GM12878 (cell line): ENCODE results near the gene B4GALT3. TPM values are rescaled to one million over a fixed set of nuclear protein-coding genes. Genes with fewer than 3 reads are reported as not detected.

ENCODE experiments used
- BRCA1 ChIP-seq: IDR thresholded peaks from 2 replicates; pipeline ENCODE4 v1.6.1; 2011; ENCODE audit warnings: low read depth, low read length, improper control_type of control experiment
- CHD1 ChIP-seq: IDR thresholded peaks from 2 replicates; pipeline ENCODE4 v1.6.1; 2012; ENCODE audit warnings: low read depth, low read length, improper control_type of control experiment
- E4F1 ChIP-seq: fragments of 450-650 bp; IDR thresholded peaks from 2 replicates; pipeline ENCODE4 v1.6.1; 2018; ENCODE audit warnings: borderline replicate concordance, mild to moderate bottlenecking; ENCODE audit not compliant: partially characterized antibody
- ELK1 ChIP-seq: IDR thresholded peaks from 2 replicates; pipeline ENCODE4 v1.6.1; 2012; ENCODE audit warnings: low read depth, low read length, improper control_type of control experiment
- EZH2 ChIP-seq: IDR thresholded peaks from 2 replicates; pipeline ENCODE4 v1.6.1; 2012; ENCODE audit warnings: low read depth, mild to moderate bottlenecking, control low read depth, inconsistent platforms, low read length, borderline replicate concordance; ENCODE audit not compliant: control insufficient read depth
- FOXM1 ChIP-seq: IDR thresholded peaks from 2 replicates; pipeline ENCODE4 v1.6.1; 2012; ENCODE audit warnings: low read depth, mild to moderate bottlenecking, inconsistent platforms, low read length, moderate library complexity
- GABPA ChIP-seq: IDR thresholded peaks from 2 replicates; pipeline ENCODE4 v1.6.1; 2014; ENCODE audit warnings: antibody characterized with exemption, low read depth, mild to moderate bottlenecking, inconsistent platforms
- IKZF1 ChIP-seq: fragments of 450-650 bp; conservative IDR thresholded peaks from 2 replicates; pipeline ENCODE4 v1.6.1; 2017; ENCODE audit warnings: antibody characterized with exemption, mild to moderate bottlenecking
- JUNB ChIP-seq: IDR thresholded peaks from 2 replicates; pipeline ENCODE4 v1.6.1; 2016; ENCODE audit warnings: antibody characterized with exemption, mild to moderate bottlenecking
- KAT2A ChIP-seq: conservative IDR thresholded peaks from 2 replicates; pipeline ENCODE4 v1.6.1; 2011; ENCODE audit warnings: low read depth, low read length; ENCODE audit not compliant: control insufficient read depth
- MXI1 ChIP-seq: fragments of 150-350 bp; IDR thresholded peaks from 2 replicates; pipeline ENCODE4 v1.6.1; 2011; ENCODE audit warnings: low read depth, mild to moderate bottlenecking, inconsistent platforms, low read length, improper control_type of control experiment
- NBN ChIP-seq: fragments of 450-650 bp; IDR thresholded peaks from 2 replicates; pipeline ENCODE4 v1.6.1; 2016
- NFXL1 ChIP-seq: fragments of 450-650 bp; IDR thresholded peaks from 2 replicates; pipeline ENCODE4 v1.6.1; 2017; ENCODE audit warnings: antibody characterized with exemption, mild to moderate bottlenecking, borderline replicate concordance
- NR2C2 ChIP-seq: IDR thresholded peaks from 2 replicates; pipeline ENCODE4 v1.6.1; 2011; ENCODE audit warnings: borderline replicate concordance, low read depth; ENCODE audit not compliant: control insufficient read depth, insufficient read length
- POLR2AphosphoS5 ChIP-seq: IDR thresholded peaks from 2 replicates; pipeline ENCODE4 v1.6.1; 2011; ENCODE audit warnings: mild to moderate bottlenecking, low read length, inconsistent platforms
- RAD21 ChIP-seq: IDR thresholded peaks from 2 replicates; pipeline ENCODE4 v1.6.1; 2011; ENCODE audit warnings: mild to moderate bottlenecking, low read depth, low read length, moderate library complexity; ENCODE audit not compliant: insufficient read depth
- RUNX3 ChIP-seq: IDR thresholded peaks from 2 replicates; pipeline ENCODE4 v1.6.1; 2012; ENCODE audit warnings: low read length, inconsistent platforms
- SMARCA5 ChIP-seq: fragments of 450-650 bp; IDR thresholded peaks from 2 replicates; pipeline ENCODE4 v1.6.1; 2017; ENCODE audit warnings: mild to moderate bottlenecking
- SMC3 ChIP-seq: IDR thresholded peaks from 2 replicates; pipeline ENCODE4 v1.6.1; 2011; ENCODE audit warnings: low read length, improper control_type of control experiment, borderline replicate concordance
- SPI1 ChIP-seq: IDR thresholded peaks from 2 replicates; pipeline ENCODE4 v1.6.1; 2011; ENCODE audit warnings: low read depth, mild to moderate bottlenecking, low read length, moderate library complexity, borderline replicate concordance; ENCODE audit not compliant: insufficient read depth
- YBX1 ChIP-seq: fragments of 450-650 bp; IDR thresholded peaks from 2 replicates; pipeline ENCODE4 v1.6.1; 2016; ENCODE audit warnings: antibody characterized with exemption
- YY1 ChIP-seq: IDR thresholded peaks from 2 replicates; pipeline ENCODE4 v1.6.1; 2011; ENCODE audit warnings: low read depth, mild to moderate bottlenecking, low read length
- polyA plus RNA-seq, 11 experiments: library from polyadenylated mRNA; depleted of rRNA in 4 of 11; unstranded in 6 of 11; stranded (reverse) in 5 of 11; fragments of >200 nt; fragmentation: Nextera tagmentation in 4 of 11; fragmentation: Illumina TruSeq in 1 of 11; extraction: Ambion mirVana in 4 of 11; extraction: Trizol in 1 of 11; gene quantifications; 1 replicate in 1 of 11; 2 replicates in 10 of 11; pipeline versions ENCODE4 v1.2.1 to v1.2.3, GENCODE V29; 2011 to 2016; ENCODE audit warnings: inconsistent platforms in 2 of 11, missing spikeins in 2 of 11, low read depth in 1 of 11
- total RNA-seq, 4 experiments: library from RNA; depleted of rRNA in 3 of 4; stranded (reverse); fragments of >200 nt in 3 of 4; fragmentation: Illumina TruSeq in 1 of 4; extraction: Trizol in 1 of 4; gene quantifications; 2 replicates each; pipeline versions ENCODE4 v1.2.1 to v1.2.3, GENCODE V29; 2013 to 2021
- TF ChIP-seq, protein P1 (sequence below): IDR thresholded peaks from 2 replicates; pipeline ENCODE4 v1.6.1; 2011; ENCODE audit warnings: borderline replicate concordance, low read depth, mild to moderate bottlenecking, moderate library complexity, mixed read lengths, low read length; ENCODE audit not compliant: insufficient read depth; ENCODE audit errors: extremely low read length
- TF ChIP-seq, protein P2 (sequence below): fragments of 450-650 bp; formaldehyde crosslinking; IDR thresholded peaks from 2 replicates; pipeline ENCODE4 v1.4.0; 2020; ENCODE audit warnings: mild to moderate bottlenecking, moderate library complexity

The B4GALT3 gene
- total and polyA plus RNA-seq, 10 of the 15 experiments (the other 5 are each of a cell fraction or from before 2014, with no cell fraction given) = 27.1 to 58.9 (median 42.6) TPM

DNA sequence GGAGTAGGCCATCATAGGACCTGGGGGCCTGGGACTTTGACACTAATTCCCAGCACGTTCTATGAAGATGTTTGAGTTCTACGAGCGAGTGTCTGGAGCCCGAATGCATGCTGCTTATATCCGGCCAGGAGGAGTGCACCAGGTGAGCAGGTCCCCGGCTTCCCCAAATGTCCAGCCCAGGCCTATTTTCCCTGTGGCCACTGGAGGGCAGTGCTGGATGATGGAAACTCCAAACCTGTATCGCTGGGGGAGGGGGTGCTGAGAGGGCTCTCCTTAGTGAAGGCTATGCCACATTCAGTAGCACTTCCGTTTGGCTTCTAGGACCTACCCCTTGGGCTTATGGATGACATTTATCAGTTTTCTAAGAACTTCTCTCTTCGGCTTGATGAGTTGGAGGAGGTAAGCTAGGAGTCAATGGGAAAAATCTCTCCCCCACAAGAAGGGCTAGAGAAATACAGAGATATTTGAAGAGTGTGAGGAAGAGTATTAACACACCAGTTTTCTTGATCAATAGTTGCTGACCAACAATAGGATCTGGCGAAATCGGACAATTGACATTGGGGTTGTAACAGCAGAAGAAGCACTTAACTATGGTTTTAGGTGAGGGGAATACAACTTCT lies 32.6 kb upstream of the B4GALT3 start (continued):
- TF ChIP-seq E4F1 (no peak), IKZF1 (0 out of 2 replicates have a peak, but pooled peaks have one; percentile 34), YBX1 (no peak), FOXM1 (no peak), KAT2A (no peak), GABPA (peak; percentile 55; the same call in 1 of the 2 replicates), BRCA1 (no peak), NFXL1 (no peak), SMARCA5 (no peak), NBN (no peak), JUNB (no peak), EZH2 (no peak), ELK1 (no peak), SPI1 (peak; percentile 60; the same call in 1 of the 2 replicates), POLR2AphosphoS5 (no peak), SMC3 (peak; percentile 78; the same call in 1 of the 2 replicates), YY1 (peak; percentile 78), NR2C2 (no peak), RUNX3 (no peak), MXI1 (no peak), RAD21 (peak; percentile 93), CHD1 (no peak)
- TF ChIP-seq, protein P1, sequence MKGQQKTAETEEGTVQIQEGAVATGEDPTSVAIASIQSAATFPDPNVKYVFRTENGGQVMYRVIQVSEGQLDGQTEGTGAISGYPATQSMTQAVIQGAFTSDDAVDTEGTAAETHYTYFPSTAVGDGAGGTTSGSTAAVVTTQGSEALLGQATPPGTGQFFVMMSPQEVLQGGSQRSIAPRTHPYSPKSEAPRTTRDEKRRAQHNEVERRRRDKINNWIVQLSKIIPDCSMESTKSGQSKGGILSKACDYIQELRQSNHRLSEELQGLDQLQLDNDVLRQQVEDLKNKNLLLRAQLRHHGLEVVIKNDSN = no peak
- TF ChIP-seq, protein P2, sequence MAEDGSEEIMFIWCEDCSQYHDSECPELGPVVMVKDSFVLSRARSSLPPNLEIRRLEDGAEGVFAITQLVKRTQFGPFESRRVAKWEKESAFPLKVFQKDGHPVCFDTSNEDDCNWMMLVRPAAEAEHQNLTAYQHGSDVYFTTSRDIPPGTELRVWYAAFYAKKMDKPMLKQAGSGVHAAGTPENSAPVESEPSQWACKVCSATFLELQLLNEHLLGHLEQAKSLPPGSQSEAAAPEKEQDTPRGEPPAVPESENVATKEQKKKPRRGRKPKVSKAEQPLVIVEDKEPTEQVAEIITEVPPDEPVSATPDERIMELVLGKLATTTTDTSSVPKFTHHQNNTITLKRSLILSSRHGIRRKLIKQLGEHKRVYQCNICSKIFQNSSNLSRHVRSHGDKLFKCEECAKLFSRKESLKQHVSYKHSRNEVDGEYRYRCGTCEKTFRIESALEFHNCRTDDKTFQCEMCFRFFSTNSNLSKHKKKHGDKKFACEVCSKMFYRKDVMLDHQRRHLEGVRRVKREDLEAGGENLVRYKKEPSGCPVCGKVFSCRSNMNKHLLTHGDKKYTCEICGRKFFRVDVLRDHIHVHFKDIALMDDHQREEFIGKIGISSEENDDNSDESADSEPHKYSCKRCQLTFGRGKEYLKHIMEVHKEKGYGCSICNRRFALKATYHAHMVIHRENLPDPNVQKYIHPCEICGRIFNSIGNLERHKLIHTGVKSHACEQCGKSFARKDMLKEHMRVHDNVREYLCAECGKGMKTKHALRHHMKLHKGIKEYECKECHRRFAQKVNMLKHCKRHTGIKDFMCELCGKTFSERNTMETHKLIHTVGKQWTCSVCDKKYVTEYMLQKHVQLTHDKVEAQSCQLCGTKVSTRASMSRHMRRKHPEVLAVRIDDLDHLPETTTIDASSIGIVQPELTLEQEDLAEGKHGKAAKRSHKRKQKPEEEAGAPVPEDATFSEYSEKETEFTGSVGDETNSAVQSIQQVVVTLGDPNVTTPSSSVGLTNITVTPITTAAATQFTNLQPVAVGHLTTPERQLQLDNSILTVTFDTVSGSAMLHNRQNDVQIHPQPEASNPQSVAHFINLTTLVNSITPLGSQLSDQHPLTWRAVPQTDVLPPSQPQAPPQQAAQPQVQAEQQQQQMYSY (CRISPR knock-in tag) = no peak
